HG03280 (cell line): ENCODE results near the gene KCTD10.
"Not testable (repeated sequence)": the region's sequence is repeated elsewhere in the genome, so short reads cannot be mapped to it uniquely, and the experiment has no call there.

Experiments
- ATAC-seq: cut with Tn5 transposase; IDR thresholded peaks from one replicate; pipeline ENCODE4 v1.9.1; 2021; ENCODE audit warnings: mild to moderate bottlenecking, moderate library complexity; ENCODE audit not compliant: unreplicated experiment

The KCTD10 gene

GRCh38 chr12:109475121-109475520 lies 2.0 kb downstream of the KCTD10 start:
- ATAC-seq = no peak

- not testable (repeated sequence) for ATAC-seq
Measured at GRCh38 chr12:109473526-109474270, 3.4 kb downstream of the KCTD10 start.

DNA sequence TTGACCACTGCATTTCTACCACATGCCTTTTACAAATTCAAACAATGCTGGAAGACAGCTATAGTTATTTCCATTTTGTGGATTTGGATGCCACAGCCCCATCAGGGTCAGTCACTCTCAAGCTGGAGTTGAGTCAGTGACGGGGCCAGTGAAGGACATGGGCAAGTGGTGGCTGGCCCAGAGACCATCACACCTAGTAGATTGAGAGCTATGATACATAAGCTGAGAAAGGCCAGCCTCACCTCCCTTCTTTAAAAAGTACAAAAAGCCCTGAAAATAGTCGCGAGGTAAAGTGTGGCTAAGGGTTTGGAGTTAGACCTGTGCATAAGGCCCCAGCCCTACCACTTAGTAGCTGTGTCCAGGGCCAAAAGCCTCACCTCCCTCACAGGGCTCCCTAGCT lies 4.1 kb downstream of the KCTD10 start:
- ATAC-seq = no peak

DNA sequence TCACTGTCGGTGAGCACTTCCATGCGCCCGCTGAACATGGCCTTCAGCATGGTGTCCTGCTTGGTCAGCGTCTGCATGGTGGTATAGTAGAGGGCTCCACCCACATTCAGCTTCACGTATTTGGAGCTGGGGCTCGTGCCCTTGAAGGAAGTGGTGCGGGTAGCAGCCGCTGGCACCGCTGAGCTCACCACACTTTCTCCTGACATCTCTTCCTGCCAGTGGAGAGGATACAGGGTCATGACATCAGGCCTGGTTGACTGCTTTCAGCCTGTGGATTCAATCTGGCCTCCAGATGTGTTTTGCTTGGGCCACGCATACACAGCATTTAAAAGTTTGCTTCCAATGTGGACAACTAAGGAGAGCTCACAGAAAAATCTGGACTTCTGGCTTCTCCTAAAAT lies 7.6 kb downstream of the KCTD10 start:
- ATAC-seq = no peak

DNA sequence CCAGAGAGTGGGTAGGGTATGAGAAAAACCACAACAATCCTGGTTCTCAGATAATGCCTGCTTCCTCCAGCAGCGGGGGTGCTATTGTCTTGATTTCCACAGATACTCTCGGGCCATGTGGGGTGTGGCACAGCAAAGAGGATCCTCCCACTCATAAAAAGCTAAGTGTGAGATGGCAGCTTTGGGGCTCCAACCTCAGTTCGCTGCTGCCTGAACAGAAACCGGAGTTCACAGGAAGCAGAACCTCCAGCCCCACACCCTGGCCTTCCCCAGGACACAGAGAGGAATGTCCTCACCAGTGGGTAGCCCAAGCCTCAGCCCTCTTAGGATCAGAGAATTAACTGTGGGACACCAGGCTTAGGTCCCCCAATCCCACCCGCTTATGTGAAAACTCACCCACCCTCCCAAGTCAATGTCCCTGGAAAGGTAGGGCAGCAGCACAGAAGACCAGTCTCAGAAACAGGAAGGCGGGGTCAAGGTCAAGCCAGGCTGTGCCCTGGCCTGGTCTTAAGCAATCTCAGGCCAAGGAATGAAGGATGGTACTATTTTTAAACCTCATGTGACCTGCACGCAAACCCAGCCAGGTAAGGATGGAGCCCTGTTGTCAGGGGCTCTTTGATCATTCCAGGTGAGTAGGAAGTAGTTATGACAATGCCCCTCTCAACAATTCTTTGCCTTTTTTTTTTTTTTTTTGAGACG lies 9.0 kb downstream of the KCTD10 start:
- no peak for ATAC-seq

DNA sequence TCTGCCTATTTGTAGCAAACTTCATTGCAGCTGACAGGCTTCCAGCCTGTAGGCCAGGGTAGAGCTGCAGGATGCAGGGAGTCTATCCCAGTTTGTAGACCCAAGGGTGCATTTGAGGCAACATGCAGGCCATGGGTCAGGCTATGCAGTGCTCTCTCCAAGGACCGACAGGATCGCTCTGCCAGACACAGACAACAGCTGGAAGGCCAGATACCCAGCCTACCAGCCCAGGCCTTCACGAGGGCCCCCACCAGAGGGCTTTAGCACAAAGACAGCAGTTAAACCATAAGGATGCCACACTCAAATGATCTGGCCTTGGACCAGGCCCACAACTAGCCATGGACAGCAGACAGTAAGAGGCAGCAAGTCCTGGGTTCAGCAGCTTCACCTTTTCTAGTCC lies 10.3 kb downstream of the KCTD10 start:
- ATAC-seq = no peak

DNA sequence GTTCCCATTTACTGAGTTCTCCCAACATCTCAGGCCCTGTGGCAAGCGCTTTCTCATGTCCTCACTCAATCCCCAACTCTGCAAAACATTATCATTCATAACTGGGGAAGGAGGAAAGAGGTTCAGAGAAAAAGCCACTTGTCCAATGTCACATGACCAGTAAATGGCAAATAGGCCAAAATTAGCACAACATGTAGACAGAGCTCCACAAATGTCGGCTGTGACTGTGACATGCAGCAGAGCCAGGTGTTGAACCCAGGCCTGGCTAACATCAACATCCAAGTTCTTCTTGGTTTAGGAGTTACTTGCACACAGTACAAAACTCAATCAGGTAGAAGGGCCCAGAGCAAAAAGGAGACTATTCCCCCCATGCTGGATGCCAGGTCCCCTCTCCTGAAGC lies 10.8 kb downstream of the KCTD10 start:
- ATAC-seq = no peak

- no peak for ATAC-seq
Measured at GRCh38 chr12:109464642-109465351, 12.3 kb downstream of the KCTD10 start.

DNA sequence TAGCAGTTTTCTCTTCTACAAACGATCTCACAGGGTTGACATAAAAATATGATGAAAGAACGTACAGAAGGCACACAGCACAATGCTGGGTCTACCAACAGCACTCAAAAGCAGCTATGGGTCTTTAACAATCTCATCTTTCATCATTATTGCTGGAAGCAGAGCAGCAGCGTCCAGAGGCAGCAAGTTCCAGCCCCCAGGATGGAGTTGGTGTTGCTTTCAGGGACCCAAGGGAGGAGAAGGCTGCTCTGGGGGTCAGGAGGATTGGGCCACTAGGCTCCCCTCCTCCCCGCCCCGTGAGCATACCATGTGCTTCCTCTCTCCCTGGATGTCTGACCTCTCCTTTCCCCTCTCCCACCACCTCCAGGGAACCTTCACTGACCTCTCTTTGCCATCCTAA lies 13.3 kb downstream of the KCTD10 start:
- no peak for ATAC-seq

DNA sequence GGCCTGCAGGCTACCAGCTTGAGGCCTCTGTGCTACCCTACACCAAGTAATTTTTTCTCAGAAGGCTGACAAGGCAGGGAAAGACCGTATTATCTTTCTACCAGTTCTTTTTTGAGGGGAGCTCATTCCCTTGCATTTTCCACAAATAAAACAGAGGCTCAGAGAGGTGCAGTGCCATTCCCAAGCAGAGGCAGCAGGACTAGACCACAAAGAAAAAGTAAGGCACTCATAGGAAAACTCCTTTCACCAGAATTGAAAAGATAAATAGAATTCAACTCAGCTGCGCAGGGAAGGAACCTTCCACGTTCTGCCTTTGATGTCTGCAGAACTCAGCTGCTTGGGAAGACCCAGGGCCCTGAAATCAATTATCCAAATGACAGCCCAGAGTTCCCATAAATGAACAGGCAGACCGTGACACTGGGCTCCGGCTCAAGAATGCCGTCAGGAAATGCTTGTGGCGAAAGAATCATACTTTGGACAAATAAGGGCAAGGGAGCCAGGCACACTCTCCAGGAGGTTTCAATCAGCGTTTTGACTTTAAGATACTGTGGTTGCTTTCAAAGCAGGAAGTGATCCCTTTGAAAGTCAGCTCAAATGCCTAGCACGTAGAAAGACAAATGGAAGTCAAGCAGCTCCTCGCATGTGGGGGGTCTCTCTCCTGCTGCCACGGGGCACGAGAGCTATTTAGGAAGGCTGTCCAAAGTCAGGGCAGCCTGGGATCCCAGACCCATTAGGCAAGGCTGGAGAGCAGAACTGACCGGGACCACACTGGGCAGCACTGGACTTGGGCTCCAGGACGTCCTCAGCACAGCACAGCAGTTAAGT lies 14.0 kb downstream of the KCTD10 start:
- ATAC-seq = no peak

DNA sequence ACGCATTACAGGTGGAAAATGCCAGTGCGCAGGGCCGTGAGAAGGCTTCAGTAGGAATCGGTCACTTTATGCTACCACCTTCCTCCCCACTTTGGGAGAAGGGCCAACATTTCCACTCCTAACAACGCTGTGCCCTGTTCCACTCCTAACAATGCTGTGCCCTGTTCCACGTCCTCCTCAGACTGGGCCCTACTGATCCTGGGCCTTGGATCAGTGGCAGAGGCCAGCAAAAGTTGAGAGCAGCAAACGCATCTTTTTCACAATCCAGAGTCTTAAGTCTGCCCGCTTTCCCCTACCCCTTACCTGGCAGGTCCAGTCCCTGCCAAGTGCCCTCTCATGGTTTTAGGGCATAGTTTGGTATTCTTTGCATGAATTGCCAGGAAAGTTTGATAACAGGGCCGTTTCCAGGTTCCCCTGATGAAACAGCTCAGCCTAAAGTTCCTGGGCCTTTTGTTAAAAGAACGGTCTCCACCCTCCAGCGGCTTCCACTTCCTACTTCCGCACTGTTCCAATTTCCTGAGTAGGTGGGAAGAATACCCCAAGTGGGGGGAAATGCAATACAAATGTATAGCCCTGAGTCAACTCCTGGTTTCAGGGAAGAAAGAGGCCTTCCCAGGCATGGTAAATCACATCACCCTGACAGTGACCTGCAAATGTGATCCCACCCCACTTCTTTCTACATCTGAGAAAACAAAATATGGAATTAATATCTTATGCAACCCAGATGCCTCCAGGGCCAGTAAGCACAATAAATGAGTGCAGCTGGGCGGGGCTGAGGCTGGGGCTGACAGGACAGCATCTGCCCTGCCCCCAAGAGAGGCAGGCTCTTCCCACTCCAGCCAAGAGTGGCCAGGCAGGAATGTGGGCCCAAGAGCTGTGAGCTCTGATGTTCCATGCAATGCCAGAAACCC lies 15.0 kb downstream of the KCTD10 start:
- ATAC-seq = no peak

DNA sequence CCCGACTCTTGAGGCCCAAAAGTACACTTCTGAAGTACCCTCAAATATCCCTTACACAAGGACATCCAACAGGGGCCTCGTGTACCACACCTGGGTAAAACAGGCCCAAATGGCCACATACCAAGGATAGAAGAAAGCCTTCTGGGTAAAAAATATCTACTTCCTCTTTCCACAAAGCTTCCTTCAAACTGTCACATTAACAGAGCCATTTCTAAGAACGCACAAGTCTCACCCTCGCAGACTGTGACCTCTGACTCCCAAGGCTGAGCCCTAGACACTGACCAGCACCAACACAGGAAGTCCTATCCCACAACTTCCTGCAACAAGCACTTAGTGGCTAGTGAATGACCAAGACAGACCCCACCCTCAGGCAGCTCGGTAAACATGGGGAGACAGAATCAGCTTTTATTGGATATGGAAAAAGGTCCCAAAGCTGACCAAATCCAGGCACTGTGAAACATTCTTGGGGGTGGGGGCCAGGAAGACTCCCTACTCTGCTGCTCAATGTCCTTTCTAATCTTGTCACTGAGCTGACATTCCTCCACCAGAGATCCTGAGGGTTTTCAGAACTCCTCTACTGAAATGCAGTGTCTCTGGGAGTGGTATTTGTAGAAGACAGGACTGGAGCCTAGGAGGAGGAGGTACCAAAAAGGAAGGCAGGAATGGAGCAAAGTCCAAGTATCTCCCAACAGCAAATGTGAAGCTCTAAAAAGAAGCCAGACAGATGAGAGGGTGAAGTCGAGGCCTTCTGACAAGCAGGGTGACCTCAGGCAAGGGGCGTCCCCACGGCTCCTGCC lies 15.9 kb downstream of the KCTD10 start:
- no peak for ATAC-seq

GRCh38 chr12:109460538-109460937 lies 16.6 kb downstream of the KCTD10 start:
- no peak for ATAC-seq

- no peak for ATAC-seq
Measured at GRCh38 chr12:109459247-109459646, 17.9 kb downstream of the KCTD10 start.

DNA sequence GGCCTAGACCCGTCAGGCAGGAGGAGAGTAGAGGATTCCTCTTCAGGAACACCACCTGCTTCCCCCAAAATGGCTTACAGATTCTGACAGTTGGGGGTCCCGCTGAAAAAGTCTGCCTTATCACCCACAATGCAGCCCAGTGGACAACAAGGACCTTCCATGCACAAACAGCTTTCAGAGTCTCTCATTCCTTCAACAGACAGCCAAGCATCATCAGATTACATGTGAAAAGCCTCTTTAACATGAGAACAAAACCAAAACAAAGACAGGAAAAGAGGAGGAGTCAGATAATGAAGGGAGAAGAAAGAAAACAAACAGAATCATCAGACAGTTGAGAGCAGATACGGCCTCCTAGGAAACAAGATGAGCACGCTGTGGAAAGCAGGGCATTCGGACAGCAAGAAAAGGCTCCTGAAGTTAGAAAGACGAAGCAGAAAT lies 18.3 kb downstream of the KCTD10 start:
- ATAC-seq = no peak

DNA sequence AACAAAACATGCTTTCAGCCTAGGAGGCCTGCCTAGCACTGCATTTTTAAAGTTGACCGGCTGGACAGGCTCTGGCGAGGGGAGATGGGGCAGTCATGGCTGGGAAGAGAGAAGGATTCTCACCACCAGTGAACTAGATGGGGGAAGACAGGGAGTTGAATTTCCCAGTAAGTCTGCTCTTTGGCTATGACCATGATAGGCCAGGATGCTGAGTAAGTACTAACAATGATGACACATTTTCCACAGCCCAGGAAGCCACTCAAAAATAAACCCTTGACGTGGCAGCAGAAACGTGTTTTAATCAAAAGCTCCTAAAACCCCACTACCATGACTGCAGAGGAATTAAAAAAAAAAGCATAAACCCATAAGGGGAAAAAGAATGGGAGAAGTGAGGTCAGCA lies 19.0 kb downstream of the KCTD10 start:
- ATAC-seq = no peak

- ATAC-seq = no peak
Measured at GRCh38 chr12:109455706-109456105, 21.4 kb downstream of the KCTD10 start.

- no peak for ATAC-seq
Measured at GRCh38 chr12:109452489-109452888, 24.6 kb downstream of the KCTD10 start.

DNA sequence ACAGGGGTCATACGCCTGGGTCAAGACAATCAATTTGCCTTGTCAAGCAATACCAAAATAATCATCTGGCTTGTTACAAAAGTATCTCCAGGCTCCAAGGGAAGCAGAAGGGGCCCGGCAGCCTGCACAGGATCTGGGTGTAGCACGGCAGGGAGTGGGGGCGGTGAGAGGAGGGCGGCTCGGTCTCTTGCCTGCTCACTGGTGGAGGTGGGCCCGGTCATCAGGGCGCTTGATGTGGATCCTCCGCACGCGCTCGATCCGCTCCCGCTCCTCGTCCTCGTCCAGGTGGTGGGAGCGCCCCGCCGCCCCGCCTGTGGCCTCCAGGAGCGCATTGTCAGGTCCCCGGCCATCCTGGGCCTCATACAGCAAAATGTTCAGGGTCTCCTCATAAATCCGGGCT lies 25.7 kb downstream of the KCTD10 start:
- no peak for ATAC-seq
